Endothelial cell of hepatic sinusoid (primary cell): ENCODE measurements around the gene GTF2A1L.
"Not testable (repeated sequence)": the region's sequence is repeated elsewhere in the genome, so short reads cannot be mapped to it uniquely, and the experiment has no call there.

Source experiments
- in situ Hi-C: cut with HindIII; loops from 2 replicates; pipeline ENCODE4 v1.10.0; 2017; ENCODE audit warnings: low sequenced_read_pairs

GTF2A1L gene

GRCh38 chr2:48617618-48618017 is at the start of gene GTF2A1L:
TSS of gene GTF2A1L (plus strand) at chr2:48617856. CDS start at chr2:48617875, 19 bp downstream.
- in situ Hi-C loops = no loop called here

- in situ Hi-C loops = no loop called here
Observed at GRCh38 chr2:48568547-48568946, 49.1 kb upstream of the GTF2A1L start.

- in situ Hi-C loops = no loop called here
Observed at GRCh38 chr2:48569433-48569832, 48.2 kb upstream of the GTF2A1L start.

GRCh38 chr2:48572816-48573215 is 44.8 kb upstream of the GTF2A1L start:
- in situ Hi-C loops = no loop called here

GRCh38 chr2:48574353-48575287 is 43.0 kb upstream of the GTF2A1L start:
- in situ Hi-C loops = loop anchor here (5.0 kb wide), 1 partner anchor 73 kb away; no protein-coding TSS in a partner anchor

GRCh38 chr2:48578313-48578712 is 39.3 kb upstream of the GTF2A1L start:
- in situ Hi-C loops = loop anchor here (5.0 kb wide), 1 partner anchor 69 kb away; no protein-coding TSS in a partner anchor

- in situ Hi-C loops = no loop called here
Observed at GRCh38 chr2:48583961-48584360, 33.7 kb upstream of the GTF2A1L start.

GRCh38 chr2:48584551-48584950 is 33.1 kb upstream of the GTF2A1L start:
- in situ Hi-C loops = no loop called here

- in situ Hi-C loops = loop anchor here (5.0 kb wide), 1 partner anchor 139 kb away; no protein-coding TSS in a partner anchor
Observed at GRCh38 chr2:48586433-48586832, 31.2 kb upstream of the GTF2A1L start.

GRCh38 chr2:48587560-48587959 is 30.1 kb upstream of the GTF2A1L start:
- in situ Hi-C loops = loop anchor here (5.0 kb wide), 1 partner anchor 140 kb away; no protein-coding TSS in a partner anchor

GRCh38 chr2:48587961-48588360 is 29.7 kb upstream of the GTF2A1L start:
- in situ Hi-C loops = loop anchor here (5.0 kb wide), 1 partner anchor 141 kb away; no protein-coding TSS in a partner anchor

- in situ Hi-C loops = loop anchor here (5.0 kb wide), 1 partner anchor 141 kb away; no protein-coding TSS in a partner anchor
Observed at GRCh38 chr2:48588745-48589144, 28.9 kb upstream of the GTF2A1L start.

- in situ Hi-C loops = loop anchor here (5.0 kb wide), 1 partner anchor 142 kb away; no protein-coding TSS in a partner anchor
Observed at GRCh38 chr2:48589170-48589767, 28.4 kb upstream of the GTF2A1L start.

GRCh38 chr2:48590017-48590416 is 27.6 kb upstream of the GTF2A1L start:
- in situ Hi-C loops = no loop called here

- in situ Hi-C loops = no loop called here
Observed at GRCh38 chr2:48592067-48592466, 25.6 kb upstream of the GTF2A1L start.

GRCh38 chr2:48596751-48597150 is 20.9 kb upstream of the GTF2A1L start:
- in situ Hi-C loops = not testable (repeated sequence)

GRCh38 chr2:48597492-48597891 is 20.2 kb upstream of the GTF2A1L start:
- in situ Hi-C loops = no loop called here

- in situ Hi-C loops = no loop called here
Observed at GRCh38 chr2:48600204-48600813, 17.3 kb upstream of the GTF2A1L start.

- in situ Hi-C loops = no loop called here
Observed at GRCh38 chr2:48600917-48601316, 16.7 kb upstream of the GTF2A1L start.

- in situ Hi-C loops = no loop called here
Observed at GRCh38 chr2:48601349-48601748, 16.3 kb upstream of the GTF2A1L start.
